ENCODE measurements around the gene NUTM2F.

Gene NUTM2F

GRCh38 chr9:94298949-94299599 lies 29.4 kb downstream of the NUTM2F start:
- POLR2A ChIA-PET: no interaction called here
- DNase-seq (ENCODE audit: extremely low spot score): no peak
- CTCF ChIA-PET: interaction anchor here (0.7 to 1.2 kb wide), 3 partner anchors 10 to 26 kb away, joined by 3 read pairs; no protein-coding TSS in a partner anchor
- TF ChIP-seq, protein P1, sequence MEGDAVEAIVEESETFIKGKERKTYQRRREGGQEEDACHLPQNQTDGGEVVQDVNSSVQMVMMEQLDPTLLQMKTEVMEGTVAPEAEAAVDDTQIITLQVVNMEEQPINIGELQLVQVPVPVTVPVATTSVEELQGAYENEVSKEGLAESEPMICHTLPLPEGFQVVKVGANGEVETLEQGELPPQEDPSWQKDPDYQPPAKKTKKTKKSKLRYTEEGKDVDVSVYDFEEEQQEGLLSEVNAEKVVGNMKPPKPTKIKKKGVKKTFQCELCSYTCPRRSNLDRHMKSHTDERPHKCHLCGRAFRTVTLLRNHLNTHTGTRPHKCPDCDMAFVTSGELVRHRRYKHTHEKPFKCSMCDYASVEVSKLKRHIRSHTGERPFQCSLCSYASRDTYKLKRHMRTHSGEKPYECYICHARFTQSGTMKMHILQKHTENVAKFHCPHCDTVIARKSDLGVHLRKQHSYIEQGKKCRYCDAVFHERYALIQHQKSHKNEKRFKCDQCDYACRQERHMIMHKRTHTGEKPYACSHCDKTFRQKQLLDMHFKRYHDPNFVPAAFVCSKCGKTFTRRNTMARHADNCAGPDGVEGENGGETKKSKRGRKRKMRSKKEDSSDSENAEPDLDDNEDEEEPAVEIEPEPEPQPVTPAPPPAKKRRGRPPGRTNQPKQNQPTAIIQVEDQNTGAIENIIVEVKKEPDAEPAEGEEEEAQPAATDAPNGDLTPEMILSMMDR (IDR thresholded peaks at IDR 0.05; ENCODE audit: control extremely low read depth, extremely low read depth, low read depth, missing control alignments): no peak

DNA sequence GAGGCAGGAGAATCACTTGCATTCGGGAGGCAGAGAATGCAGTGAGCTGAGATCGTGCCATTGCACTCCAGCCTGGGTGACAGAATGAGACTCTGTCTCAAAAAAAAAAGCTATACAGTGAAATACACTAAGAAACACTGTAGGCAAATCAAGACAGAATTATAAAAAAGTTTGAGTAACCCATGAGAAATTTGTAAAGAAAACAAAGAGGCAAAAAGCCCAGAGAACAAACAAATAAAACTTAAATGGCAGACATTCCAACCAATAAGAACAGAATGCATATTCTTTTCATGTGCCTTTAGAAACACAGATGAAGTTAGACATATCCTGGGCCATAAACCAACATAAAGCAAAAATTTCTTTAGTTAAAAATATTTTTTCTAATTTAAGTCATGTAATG lies 38.8 kb downstream of the NUTM2F start:
- CTCF ChIA-PET: interaction anchor here (1.2 kb wide), 1 partner anchor 10 kb away, joined by 3 read pairs; no protein-coding TSS in a partner anchor

DNA sequence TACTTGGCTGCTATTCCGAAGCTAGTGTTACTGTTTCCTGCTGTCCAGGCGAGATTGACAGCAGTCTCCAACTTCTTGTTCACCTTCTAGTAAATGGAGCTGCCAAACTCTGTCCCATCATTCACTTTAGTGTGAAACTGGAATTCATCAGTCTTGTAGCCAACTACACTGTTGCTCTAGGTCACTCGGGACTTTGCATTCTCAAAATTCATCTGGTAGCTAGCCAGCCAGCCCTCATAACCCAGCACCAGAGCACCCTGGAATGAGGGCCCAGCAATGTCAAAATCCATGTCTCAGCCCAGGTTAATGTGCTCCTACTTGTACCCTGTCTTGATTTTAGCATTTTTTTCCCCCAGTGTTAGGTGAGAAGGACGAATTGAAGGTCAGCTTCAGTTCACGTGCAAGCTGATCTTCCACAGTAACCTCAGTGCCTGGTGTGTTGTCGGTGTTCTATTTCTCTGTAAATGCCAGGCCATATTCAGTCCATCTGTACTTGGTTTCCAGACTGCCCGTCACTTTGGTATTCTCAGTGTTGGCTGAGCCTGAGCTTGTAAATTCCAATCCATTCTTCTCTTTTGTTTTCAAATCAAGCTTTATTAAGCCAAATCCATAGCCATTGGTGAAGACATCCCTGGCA lies 40.4 kb downstream of the NUTM2F start:
- TF ChIP-seq, protein P1 (IDR thresholded peaks at IDR 0.05; ENCODE audit: control extremely low read depth, extremely low read depth, low read depth, missing control alignments): no peak
- DNase-seq (ENCODE audit: extremely low spot score): no peak
- ChIA-PET POLR2A (no interaction called here), CTCF (interaction anchor here (0.7 kb wide), 1 partner anchor 11 kb away, joined by 3 read pairs; no protein-coding TSS in a partner anchor)

More for the DNA sequence above, 38.8 kb downstream of the NUTM2F start:
- TF ChIP-seq, protein P1 (IDR thresholded peaks at IDR 0.05; ENCODE audit: control extremely low read depth, extremely low read depth, low read depth, missing control alignments): no peak
- POLR2A ChIA-PET: no interaction called here
- no peak for DNase-seq (ENCODE audit: extremely low spot score)

GRCh38 chr9:94286116-94286515 lies 42.3 kb downstream of the NUTM2F start:
- TF ChIP-seq, protein P1 (IDR thresholded peaks at IDR 0.05; ENCODE audit: control extremely low read depth, extremely low read depth, low read depth, missing control alignments): no peak
- CTCF ChIA-PET: interaction anchor here (0.9 to 1.3 kb wide), 3 partner anchors 10 to 13 kb away, joined by 3 to 4 read pairs (median 4); no protein-coding TSS in a partner anchor
- POLR2A ChIA-PET: no interaction called here
- no peak for DNase-seq (ENCODE audit: extremely low spot score)

DNA sequence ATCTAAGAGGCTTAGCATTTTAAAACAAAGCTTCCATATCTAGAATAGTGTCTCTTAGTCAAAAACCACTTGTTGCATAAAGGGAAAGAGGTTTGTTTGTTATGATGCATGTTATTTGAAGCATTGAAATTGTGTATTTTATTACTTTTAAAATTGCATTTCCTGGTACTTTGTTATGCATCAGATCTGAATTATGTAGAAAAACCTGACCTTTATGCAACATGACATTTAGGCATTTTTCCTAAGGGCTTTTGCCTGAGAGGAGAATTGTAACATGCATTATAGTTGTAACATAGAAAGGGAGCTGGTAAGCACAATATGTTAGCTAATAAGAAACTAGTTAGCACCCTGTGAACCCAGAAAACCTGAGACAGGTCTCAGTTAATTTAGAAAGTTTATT lies 47.3 kb downstream of the NUTM2F start:
- POLR2A ChIA-PET: no interaction called here
- TF ChIP-seq, protein P1 (IDR thresholded peaks at IDR 0.05; ENCODE audit: control extremely low read depth, extremely low read depth, low read depth, missing control alignments): no peak
- CTCF ChIA-PET: no interaction called here
- no peak for DNase-seq (ENCODE audit: extremely low spot score)

DNA sequence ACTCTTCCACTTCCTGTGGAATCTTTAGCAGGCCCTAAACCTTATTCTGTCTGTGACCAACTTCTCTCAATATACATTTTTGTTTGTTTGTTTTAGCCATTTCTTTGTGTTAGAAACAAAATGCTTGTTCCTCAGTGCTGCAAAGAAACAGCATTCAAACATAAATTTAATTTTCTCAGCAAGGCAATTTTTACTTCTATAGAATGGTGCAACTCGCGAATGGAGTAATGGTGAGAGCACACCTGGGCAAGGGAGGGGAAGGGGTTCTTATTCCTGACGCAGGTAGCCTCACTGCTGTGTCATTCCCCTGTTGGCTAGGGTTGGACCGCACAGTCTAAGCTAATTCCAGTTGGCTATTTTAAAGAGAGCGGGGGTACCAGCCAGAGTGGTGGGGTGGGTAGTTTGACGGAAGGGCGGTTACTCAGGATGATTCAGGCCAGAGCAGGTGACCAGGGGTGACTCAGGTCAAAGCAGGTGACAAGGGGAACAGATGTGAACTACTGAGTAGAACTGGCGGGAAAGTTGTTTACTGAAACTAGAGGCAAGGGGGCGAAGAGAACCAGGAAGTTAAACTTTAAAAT lies 47.9 kb downstream of the NUTM2F start:
- CTCF ChIA-PET: no interaction called here
- TF ChIP-seq, protein P1 (IDR thresholded peaks at IDR 0.05; ENCODE audit: control extremely low read depth, extremely low read depth, low read depth, missing control alignments): no peak
- no peak for DNase-seq (ENCODE audit: extremely low spot score)
- POLR2A ChIA-PET: no interaction called here
